ENCODE results near the gene PIGX. TPM values are rescaled to one million over a fixed set of nuclear protein-coding genes. Genes with fewer than 3 reads are reported as not detected.
"Not testable (repeated sequence)": the region's sequence is repeated elsewhere in the genome, so short reads cannot be mapped to it uniquely, and the experiment has no call there.

The PIGX gene
- polyA plus RNA-seq, 1 donor from 2014 or later: 18.0 TPM

DNA sequence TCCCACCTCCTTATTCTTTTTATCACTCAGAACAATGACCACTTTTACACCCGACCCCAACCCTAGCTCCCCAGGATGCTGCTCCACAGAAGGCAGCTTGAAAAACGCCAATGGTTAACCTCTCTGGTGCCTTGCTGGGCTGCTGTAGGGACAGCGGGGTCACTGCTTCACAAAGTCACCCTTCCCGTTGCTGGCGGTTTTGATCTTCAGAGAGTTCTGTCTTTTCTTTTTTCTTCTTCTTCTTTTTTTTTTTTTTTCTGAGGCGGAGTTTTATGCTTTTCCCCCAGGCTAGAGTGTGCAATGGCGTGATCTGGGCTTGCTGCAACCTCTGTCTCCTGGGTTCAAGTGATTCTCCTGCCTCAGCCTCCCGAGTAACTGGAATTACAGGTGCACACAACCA lies 20.8 kb upstream of the PIGX start:
- Mint-ChIP-seq H3K4me1 (peaks cover 10 to 19% (median 11%) of the 10 kb centered on the region in 3 donors), H3K27ac (no peak overlapping the region), H3K4me3 (peak overlapping the region in 1 of 4 donors; percentile 60), H3K9me3 (no peaks in the 10 kb centered on the region), H3K27me3 (peaks cover 2% of the 10 kb centered on the region), H3K36me3 (no peaks in the 10 kb centered on the region)

DNA sequence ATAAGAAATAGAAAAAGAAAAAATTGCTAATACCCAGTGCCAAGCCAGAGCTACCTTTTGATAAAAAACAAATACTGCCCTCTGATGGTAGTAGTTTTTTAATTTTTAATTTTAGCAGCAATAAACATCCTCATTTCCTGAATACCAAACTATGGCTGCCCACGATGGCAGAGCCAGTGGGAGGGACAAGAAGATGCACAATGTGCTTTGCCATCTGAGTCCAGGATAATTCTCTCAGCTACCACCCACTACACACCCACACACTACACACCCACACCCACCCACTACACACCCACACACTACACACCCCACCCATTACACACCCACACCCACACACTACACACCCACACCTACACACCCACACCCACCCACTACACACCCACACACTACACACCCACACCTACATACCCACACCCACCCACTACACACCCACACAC lies 18.0 kb upstream of the PIGX start:
- Mint-ChIP-seq H3K27ac (no peak overlapping the region), H3K36me3 (peaks cover under 1% of the 10 kb centered on the region), H3K4me3 (no peak overlapping the region), H3K4me1 (peaks cover 7 to 13% (median 13%) of the 10 kb centered on the region in 3 donors), H3K27me3 (peaks cover 2% of the 10 kb centered on the region), H3K9me3 (no peaks in the 10 kb centered on the region)

DNA sequence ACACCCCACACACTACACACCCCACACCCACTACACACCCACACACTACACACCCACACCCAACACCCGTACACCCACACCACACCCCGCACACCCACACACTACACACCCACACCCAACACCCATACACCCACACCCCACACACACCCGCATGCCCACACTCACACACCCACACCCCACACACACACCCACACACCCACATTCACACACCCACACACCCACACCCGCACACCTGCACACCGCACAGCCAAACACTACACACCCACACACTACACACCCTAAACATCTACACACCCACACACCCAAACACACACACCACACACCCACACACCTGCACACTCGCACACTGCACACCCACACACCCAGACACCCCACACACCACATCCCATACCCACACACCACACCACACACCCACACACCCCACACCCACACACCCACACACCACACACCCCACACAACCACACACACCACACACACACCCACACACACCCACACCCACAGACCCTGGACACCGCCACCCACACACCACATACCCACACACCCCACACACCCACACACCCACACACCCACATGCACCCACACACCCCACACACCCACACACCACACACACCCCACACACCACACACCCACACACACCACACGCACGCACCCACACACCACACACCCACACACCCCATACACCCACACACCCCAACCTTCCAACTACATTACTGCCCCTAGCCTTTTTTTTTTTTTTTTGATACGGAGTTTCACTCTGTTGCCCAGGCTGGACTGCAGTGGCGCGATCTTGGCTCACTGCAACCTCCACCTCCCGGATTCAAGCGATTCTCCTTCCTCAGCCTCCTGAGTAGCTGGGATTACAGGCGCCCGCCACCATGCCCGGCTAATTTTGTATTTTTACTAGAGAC lies 17.0 kb upstream of the PIGX start:
- H3K27ac Mint-ChIP-seq: no peak overlapping the region
- H3K4me1 Mint-ChIP-seq: peaks cover 5 to 13% (median 13%) of the 10 kb centered on the region in 3 donors
- peaks cover 6% of the 10 kb centered on the region for H3K36me3 Mint-ChIP-seq
- no peaks in the 10 kb centered on the region for H3K9me3 Mint-ChIP-seq
- H3K4me3 Mint-ChIP-seq: no peak overlapping the region
- H3K27me3 Mint-ChIP-seq: peaks cover 2% of the 10 kb centered on the region

DNA sequence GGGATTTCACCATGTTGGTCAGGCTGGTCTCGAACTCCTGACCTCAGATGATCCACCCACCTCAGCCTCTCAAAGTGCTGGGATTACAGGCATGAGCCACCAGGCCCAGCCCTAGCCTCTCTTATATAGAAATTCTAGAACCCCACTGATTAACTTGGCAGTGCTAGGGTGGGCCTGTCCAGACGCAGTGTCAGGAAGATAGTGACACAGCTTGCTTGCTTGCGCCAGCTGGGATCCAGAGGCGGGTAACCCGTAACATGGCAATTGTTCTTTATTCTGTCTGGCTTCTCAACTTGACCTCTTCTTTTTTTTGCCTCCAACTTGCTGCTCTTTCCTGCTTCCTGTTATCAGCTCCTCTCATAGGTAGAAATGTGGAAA lies 16.3 kb upstream of the PIGX start:
- Mint-ChIP-seq H3K27ac (no peak overlapping the region), H3K36me3 (peaks cover 6% of the 10 kb centered on the region)

DNA sequence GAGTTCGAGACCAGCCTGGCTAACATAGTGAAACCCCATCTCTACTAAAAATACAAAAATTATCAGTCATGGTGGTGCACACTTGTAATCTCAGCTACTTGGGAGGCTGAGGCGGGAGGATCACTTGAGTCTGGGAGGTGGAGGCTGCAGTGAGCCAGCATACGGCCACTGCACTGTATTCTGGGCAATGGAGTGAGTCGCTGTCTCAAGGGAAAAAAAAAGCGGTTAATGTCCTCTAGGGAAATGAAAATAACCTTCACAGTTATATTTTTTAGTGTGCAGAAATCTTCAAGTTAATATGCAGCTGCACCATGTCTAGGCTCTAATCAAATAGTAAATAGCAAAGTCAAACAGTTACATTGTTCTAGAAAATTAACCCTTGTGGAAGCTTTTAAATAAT lies 14.9 kb upstream of the PIGX start:
- Mint-ChIP-seq H3K9me3 (no peaks in the 10 kb centered on the region), H3K4me3 (peak overlapping the region in 1 of 4 donors; percentile 56), H3K27ac (peak overlapping the region in 2 of 3 donors; percentile 65 to 85), H3K36me3 (peaks cover 6% of the 10 kb centered on the region), H3K27me3 (peaks cover 2% of the 10 kb centered on the region), H3K4me1 (peaks cover 5 to 13% (median 13%) of the 10 kb centered on the region in 3 donors)

More for the DNA sequence above, 16.3 kb upstream of the PIGX start:
- Mint-ChIP-seq H3K4me3 (no peak overlapping the region), H3K9me3 (no peaks in the 10 kb centered on the region), H3K27me3 (peaks cover 2% of the 10 kb centered on the region), H3K4me1 (peaks cover 5 to 13% (median 13%) of the 10 kb centered on the region in 3 donors)

DNA sequence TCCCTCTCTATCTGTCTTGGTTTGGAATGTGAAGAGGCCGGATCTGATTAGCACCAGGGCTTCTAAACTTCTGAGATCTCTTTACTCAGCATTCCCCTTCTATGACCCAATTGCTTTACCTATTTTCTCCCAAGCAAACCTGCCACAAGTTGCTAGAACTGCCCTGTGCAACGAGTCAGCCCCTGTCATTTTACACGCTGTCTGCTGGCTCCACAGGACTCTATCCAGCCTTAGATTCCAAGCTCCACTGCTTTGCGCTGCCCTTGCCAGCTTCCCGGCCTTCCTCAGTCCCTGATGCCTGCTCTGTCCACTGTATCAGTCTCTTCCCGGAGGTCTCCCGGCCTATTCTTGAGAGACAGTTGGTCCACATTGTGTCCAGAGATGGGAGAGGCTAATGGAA lies 12.4 kb upstream of the PIGX start:
- Mint-ChIP-seq H3K27ac (no peak overlapping the region), H3K36me3 (peaks cover 9% of the 10 kb centered on the region), H3K4me1 (peaks cover 7 to 13% (median 11%) of the 10 kb centered on the region in 3 donors), H3K9me3 (no peaks in the 10 kb centered on the region), H3K4me3 (no peak overlapping the region), H3K27me3 (no peaks in the 10 kb centered on the region)

DNA sequence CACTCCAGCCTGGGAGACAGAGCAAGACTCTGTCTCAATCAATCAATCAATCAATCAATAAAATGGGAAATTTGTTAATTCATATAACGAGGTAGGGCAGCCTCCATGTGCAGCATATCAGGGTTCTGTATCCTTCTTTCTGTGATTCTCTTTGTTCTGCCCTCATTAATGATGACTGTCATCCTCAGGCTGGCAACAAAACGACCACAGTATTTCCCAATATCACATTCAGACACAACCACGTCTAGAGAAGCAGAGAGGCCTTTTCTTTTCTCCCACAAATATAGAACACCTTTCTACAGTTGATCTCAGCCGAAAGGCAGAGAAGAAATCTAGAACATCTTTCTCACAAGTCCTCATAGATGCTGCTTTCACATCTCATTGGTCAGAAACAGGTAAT lies 11.4 kb upstream of the PIGX start:
- H3K27ac Mint-ChIP-seq: no peak overlapping the region
- H3K27me3 Mint-ChIP-seq: no peaks in the 10 kb centered on the region
- no peaks in the 10 kb centered on the region for H3K9me3 Mint-ChIP-seq
- peaks cover 7 to 11% (median 9%) of the 10 kb centered on the region in 3 donors for H3K4me1 Mint-ChIP-seq
- H3K36me3 Mint-ChIP-seq: peaks cover 9% of the 10 kb centered on the region
- H3K4me3 Mint-ChIP-seq: no peak overlapping the region

DNA sequence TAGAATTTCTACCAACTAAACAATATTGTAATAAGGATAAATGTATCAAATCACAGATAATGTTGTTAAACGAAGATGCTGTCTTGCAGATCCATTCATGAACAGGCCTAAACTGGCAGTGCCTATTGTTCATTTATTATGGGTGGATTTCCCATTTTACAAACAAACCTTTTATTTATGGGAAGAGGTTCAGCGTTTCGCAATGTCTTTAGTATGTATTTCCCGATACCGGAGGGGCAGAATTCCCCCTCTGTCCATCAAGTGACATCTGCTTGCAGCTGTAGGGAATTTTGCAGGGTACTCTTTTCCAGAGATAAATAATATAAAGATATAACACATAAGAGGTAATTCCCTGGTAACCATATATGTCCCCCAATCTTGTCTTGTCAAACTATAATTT lies 5.8 kb upstream of the PIGX start:
- no peaks in the 10 kb centered on the region for H3K27me3 Mint-ChIP-seq
- no peak overlapping the region for H3K27ac Mint-ChIP-seq
- H3K4me1 Mint-ChIP-seq: peaks cover 0 to 3% (median 1%) of the 10 kb centered on the region in 3 donors
- no peaks in the 10 kb centered on the region for H3K9me3 Mint-ChIP-seq
- H3K36me3 Mint-ChIP-seq: peaks cover 9% of the 10 kb centered on the region
- H3K4me3 Mint-ChIP-seq: no peak overlapping the region

DNA sequence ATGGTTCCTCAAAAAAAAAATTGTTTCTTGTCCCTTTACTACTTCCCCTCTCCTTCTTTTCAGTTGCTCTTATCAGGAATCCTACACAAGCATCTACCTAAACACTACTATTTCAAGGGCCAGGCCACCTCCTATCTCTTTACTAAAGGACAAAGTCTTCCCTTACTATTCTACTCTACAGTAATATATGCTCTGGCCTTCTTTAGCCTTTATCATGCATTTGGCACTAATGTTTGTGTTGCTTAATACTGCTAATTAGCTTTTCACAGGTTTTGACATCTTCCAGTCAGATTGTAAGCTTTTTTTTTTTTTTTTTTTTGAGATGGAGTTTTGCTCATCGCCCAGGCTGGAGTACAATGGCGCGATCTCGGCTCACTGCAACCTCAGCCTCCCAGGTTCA lies 5.4 kb upstream of the PIGX start:
- no peak overlapping the region for H3K27ac Mint-ChIP-seq

DNA sequence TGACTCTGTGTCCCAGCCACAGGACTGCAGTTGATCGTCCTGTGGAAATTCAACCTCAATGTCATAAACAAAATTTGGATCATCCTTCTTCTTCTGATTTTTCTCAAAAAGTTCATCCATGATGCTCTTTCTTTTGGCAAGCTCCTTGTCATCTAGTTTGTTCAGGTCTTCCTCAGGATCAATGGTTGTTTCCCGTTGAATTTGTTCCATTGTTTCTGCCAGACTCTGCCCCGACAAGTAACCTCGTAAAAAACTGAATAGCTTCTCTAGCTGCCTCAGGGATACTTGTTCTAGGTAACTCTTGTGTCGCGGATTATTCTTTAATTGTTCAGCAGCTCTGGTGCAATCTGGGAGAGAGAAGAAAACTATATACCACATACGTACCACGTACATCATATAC lies 4.6 kb upstream of the PIGX start:
- Mint-ChIP-seq H3K9me3 (no peaks in the 10 kb centered on the region), H3K27ac (no peak overlapping the region), H3K36me3 (peaks cover 9% of the 10 kb centered on the region), H3K4me1 (peaks cover 1 to 7% (median 5%) of the 10 kb centered on the region in 3 donors), H3K27me3 (no peaks in the 10 kb centered on the region), H3K4me3 (no peak overlapping the region)

More for the DNA sequence above, 5.4 kb upstream of the PIGX start:
- peaks cover 1 to 6% (median 4%) of the 10 kb centered on the region in 3 donors for H3K4me1 Mint-ChIP-seq
- peaks cover 9% of the 10 kb centered on the region for H3K36me3 Mint-ChIP-seq
- H3K27me3 Mint-ChIP-seq: no peaks in the 10 kb centered on the region
- H3K9me3 Mint-ChIP-seq: no peaks in the 10 kb centered on the region
- no peak overlapping the region for H3K4me3 Mint-ChIP-seq

DNA sequence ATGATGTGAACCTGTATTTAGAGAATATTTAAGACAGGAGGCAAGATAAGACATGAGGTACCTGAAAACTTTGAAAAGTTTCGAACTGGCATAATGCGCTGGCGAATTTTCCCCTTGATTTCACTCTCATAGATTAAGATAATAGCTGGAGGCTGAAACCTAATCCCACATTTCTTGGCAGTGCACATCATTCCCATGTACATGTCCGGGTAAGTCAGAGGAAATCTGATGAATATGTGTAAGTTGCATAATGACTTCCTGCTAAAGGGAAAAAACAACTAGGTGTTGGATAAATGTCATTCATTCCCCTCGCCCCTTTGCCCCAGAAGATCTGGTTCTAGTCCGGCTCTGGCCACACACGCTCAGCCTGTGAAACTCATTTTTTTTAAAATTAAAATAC lies 3.7 kb upstream of the PIGX start:
- H3K36me3 Mint-ChIP-seq: peaks cover 6% of the 10 kb centered on the region
- H3K4me3 Mint-ChIP-seq: no peak overlapping the region
- H3K27ac Mint-ChIP-seq: no peak overlapping the region
- peaks cover 5 to 11% (median 10%) of the 10 kb centered on the region in 3 donors for H3K4me1 Mint-ChIP-seq
- H3K9me3 Mint-ChIP-seq: no peaks in the 10 kb centered on the region
- no peaks in the 10 kb centered on the region for H3K27me3 Mint-ChIP-seq

DNA sequence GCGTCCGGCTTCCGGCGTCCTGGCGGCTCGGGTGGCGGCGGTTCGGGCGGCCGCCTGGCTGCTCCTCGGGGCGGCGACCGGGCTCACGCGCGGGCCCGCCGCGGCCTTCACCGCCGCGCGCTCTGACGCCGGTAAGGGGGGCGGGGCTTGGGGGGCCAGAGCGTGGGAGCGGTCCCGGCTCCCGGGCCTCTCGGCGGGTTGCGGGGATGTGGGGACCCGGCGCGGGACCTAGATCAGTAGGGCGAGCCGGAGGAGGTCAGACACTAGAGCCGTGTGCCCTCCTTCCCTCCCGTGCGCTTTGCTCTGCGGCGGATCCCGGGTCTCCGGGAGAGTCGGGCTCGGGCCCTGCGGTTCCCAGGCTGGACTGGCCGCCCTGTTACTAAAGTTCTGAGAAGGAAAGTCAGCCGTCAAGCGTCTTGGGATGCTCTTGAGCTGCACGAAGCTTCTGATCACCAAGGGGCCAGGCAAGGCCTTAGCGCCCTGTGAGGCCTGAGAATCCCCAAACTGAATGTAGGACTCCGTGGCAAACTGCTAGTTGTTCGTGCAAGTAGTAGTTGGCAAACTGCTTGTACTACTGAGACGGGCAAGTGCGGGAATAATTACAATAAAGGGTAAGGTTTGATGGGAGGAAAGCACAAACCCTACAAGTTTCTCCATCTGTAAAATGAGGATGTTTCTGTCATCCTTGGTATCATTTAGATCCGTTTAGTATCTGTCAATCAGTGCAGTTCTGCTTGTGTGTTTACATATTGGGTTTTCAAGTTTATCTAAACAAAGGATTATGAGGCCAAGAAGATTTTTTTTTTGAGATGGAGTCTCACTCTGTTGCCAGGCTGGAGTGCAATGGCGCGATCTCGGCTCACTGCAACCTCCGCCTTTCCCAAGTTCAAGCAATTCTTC lies 587 bp downstream of the PIGX start:
- Mint-ChIP-seq H3K27me3 (no peaks in the 10 kb centered on the region), H3K36me3 (peaks cover 1% of the 10 kb centered on the region), H3K4me3 (peak overlapping the region; percentile 84 to 93 (median 90)), H3K4me1 (peaks cover 9 to 11% (median 11%) of the 10 kb centered on the region in 3 donors), H3K27ac (peak overlapping the region; percentile 90 to 97 (median 91)), H3K9me3 (no peaks in the 10 kb centered on the region)

DNA sequence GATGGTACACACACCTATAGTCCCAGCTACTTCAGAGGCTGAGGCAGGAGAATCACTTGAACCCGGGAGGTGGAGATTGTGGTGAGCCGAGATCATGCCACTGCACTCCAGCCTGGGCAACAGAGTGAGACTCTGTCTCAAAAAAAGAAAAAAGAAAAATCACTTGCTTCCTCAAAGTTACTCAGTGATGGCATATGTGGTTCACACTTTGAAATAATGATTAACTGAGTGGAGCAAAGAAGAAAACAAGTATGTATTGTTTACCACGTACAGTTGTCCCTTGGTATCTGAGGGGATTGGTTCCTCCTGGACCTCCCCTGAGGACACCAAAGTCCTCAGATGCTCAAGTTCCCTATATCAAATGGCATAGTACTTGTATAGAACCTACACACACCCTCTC lies 5.0 kb downstream of the PIGX start:
- H3K4me1 Mint-ChIP-seq, H3K9me3 Mint-ChIP-seq, H3K36me3 Mint-ChIP-seq, H3K4me3 Mint-ChIP-seq, H3K27me3 Mint-ChIP-seq, H3K27ac Mint-ChIP-seq: not testable (repeated sequence)

DNA sequence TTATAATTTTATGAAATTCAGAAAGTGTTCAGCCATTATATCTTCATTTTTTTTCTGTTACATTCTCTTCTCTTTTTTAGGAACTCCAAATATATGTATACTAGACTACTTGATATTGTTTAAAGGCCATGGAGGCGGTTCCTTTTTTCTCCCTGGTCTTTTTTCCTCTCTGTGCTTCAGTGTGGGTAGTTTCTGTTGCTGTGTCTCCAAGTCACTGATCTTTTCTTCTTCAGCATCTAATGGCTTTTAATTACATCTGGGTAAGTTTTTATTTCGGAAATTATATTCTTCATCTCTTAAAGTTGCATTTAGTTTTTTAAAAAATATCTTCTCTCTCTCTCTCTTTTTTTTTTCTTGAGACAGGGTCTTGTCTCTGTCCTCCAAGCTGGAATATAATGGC lies 8.9 kb downstream of the PIGX start:
- no peak overlapping the region for H3K27ac Mint-ChIP-seq
- peaks cover 11% of the 10 kb centered on the region for H3K36me3 Mint-ChIP-seq
- H3K9me3 Mint-ChIP-seq: no peaks in the 10 kb centered on the region
- H3K4me3 Mint-ChIP-seq: no peak overlapping the region
- H3K27me3 Mint-ChIP-seq: no peaks in the 10 kb centered on the region
- H3K4me1 Mint-ChIP-seq: peaks cover 0 to 2% (median 0%) of the 10 kb centered on the region in 3 donors
